Activated CD8-positive, alpha-beta memory T cell treated with anti-CD3 and anti-CD28 coated beads, Interleukin-2, amount 50 U/mL, for 1 hour (primary cell): ENCODE data around the gene ZNF341.

Source experiments
- DNase-seq: peaks from one replicate; pipeline ENCODE4 v3.0.0-alpha.2; 2020; ENCODE audit errors: extremely low read depth

The ZNF341 gene

GRCh38 chr20:33796263-33796906 is 64.6 kb downstream of the ZNF341 start:
- DNase-seq, result no peak

- DNase-seq, result no peak
Measured at GRCh38 chr20:33796907-33797544, 65.2 kb downstream of the ZNF341 start.

- no peak for DNase-seq
Measured at GRCh38 chr20:33798444-33798843, 66.6 kb downstream of the ZNF341 start.

- no peak for DNase-seq
Measured at GRCh38 chr20:33803921-33804337, 72.1 kb downstream of the ZNF341 start.

GRCh38 chr20:33808388-33808787 is 76.6 kb downstream of the ZNF341 start:
- no peak for DNase-seq

- DNase-seq, result no peak
Measured at GRCh38 chr20:33810259-33810658, 78.5 kb downstream of the ZNF341 start.

GRCh38 chr20:33810885-33811775 is 79.3 kb downstream of the ZNF341 start, which contains the start of gene CHMP4B:
Gene CHMP4B (plus strand): TSS chr20:33811348. CDS start chr20:33811469, 121 bp downstream.
- DNase-seq, result peak; percentile 95

GRCh38 chr20:33811776-33812151 is 80.0 kb downstream of the ZNF341 start:
- DNase-seq, result no peak

GRCh38 chr20:33812152-33812849 is 80.5 kb downstream of the ZNF341 start:
- DNase-seq, result no peak

- no peak for DNase-seq
Measured at GRCh38 chr20:33812908-33813462, 81.2 kb downstream of the ZNF341 start.

GRCh38 chr20:33814238-33814712 is 82.5 kb downstream of the ZNF341 start:
- no peak for DNase-seq

GRCh38 chr20:33815671-33816070 is 83.9 kb downstream of the ZNF341 start:
- no peak for DNase-seq

GRCh38 chr20:33816191-33816590 is 84.4 kb downstream of the ZNF341 start:
- no peak for DNase-seq

- no peak for DNase-seq
Measured at GRCh38 chr20:33817411-33817810, 85.6 kb downstream of the ZNF341 start.

- DNase-seq, result no peak
Measured at GRCh38 chr20:33819456-33819855, 87.7 kb downstream of the ZNF341 start.

- DNase-seq, result no peak
Measured at GRCh38 chr20:33820362-33820761, 88.6 kb downstream of the ZNF341 start.

GRCh38 chr20:33821270-33821836 is 89.6 kb downstream of the ZNF341 start:
- no peak for DNase-seq

- DNase-seq, result no peak
Measured at GRCh38 chr20:33822423-33822822, 90.6 kb downstream of the ZNF341 start.

GRCh38 chr20:33822991-33823390 is 91.2 kb downstream of the ZNF341 start:
- DNase-seq, result no peak

- no peak for DNase-seq
Measured at GRCh38 chr20:33824852-33825251, 93.1 kb downstream of the ZNF341 start.
